Measurements from ENCODE around the gene COMMD10. TPM values are rescaled to one million over a fixed set of nuclear protein-coding genes. Genes with fewer than 3 reads are reported as not detected.

COMMD10 gene
- 22.8 and 31.0 TPM in 2 replicates for total RNA-seq

DNA sequence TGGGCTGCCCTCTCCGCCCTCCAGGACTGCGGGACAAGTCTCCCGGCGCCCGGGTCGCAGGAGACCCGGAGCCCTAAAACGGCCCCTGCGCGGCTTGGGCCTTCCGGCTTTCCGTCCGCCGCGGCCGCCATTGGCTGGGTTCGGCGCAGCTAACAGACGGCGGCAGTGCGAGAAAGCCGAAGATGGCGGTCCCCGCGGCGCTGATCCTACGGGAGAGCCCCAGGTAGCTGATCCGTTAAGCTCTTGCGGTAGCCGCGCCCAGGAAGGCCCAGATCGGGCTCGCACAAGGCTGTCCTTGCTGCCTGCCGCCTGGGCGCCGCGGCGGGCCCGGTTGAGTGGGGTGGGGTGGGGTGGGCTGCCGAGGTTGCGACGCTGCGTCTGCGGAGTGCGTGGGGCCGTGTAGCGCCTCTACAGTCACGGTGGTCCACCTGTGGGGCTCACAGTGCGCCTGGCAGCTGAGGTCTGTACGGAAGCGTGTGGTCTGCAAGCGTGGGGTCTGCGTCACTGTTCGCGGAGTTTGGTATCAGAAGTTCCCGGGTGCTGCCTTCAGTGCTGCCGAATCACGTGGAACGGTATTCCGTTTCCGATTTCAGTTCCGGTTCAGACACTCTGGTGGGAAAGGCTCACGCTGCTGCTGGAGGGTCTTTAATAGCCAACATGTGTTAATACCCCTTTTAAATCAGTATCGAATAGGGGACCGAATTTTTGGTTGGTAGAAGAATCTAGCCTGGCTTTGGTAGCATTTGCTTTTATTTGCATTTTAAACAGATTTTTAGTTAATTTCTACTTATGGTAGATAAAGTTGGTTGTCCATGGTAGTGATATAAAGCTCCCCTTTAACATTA, at the start of gene COMMD10:
Gene COMMD10 (plus strand): TSS at position 155 of the 845 bp plus-strand sequence.

Other genes starting within 250 kb of the COMMD10 start
- gene ATG12, start 243.5 kb upstream of the COMMD10 start, total RNA-seq = 23.0 and 43.8 TPM in 2 replicates
- 139 and 257 TPM in 2 replicates for gene AP3S1, start 243.1 kb upstream of the COMMD10 start, total RNA-seq
- gene LVRN, start 122.5 kb upstream of the COMMD10 start, total RNA-seq = not detected in 2 replicates
- not detected in 2 replicates for gene ARL14EPL, start 52.6 kb upstream of the COMMD10 start, total RNA-seq

Data from hair follicular keratinocyte (primary cell).